IMR-90 (cell line): ENCODE data around the gene MOCS1. TPM values are rescaled to one million over a fixed set of nuclear protein-coding genes. Genes with fewer than 3 reads are reported as not detected.

Source experiments
- ATAC-seq: fragments of 200-7000 bp; cut with Tn5 transposase; 2 replicates; pipeline ENCODE4 v1.9.1; 2020; ENCODE audit warnings: low read depth, mild to moderate bottlenecking, moderate library complexity
- BruUV-seq: library from RNA; stranded (reverse); fragments of 400-500 nt; replicated peaks from 2 replicates; lab custom pipeline; 2021; lab: Mats Ljungman, UMichigan
- CTCF ChIA-PET: fragments of 300-600 bp; formaldehyde crosslinking; extraction: SDS; loops from one replicate; lab custom pipeline; 2021; ENCODE audit warnings: antibody characterized with exemption; lab: Yijun Ruan, JAX
- POLR2A ChIA-PET: fragments of 300-600 bp; sonication (Branson Sonifier 250); formaldehyde crosslinking; loops from one replicate; lab custom pipeline; 2022; ENCODE audit warnings: antibody characterized with exemption; ENCODE audit not compliant: unreplicated experiment; lab: Charles Lee
- DNase-seq: peaks from one replicate; pipeline ENCODE4 v3.0.0; 2013
- H2AFZ ChIP-seq: replicated peaks from 2 replicates; pipeline ENCODE3; 2013; ENCODE audit warnings: low read length, mild to moderate bottlenecking; ENCODE audit not compliant: poor library complexity
- H2AK5ac ChIP-seq: 2 replicates; pipeline ENCODE4 v1.6.1; 2013; ENCODE audit warnings: low read depth, low read length, inconsistent platforms
- H2AK9ac ChIP-seq: replicated peaks from 2 replicates; pipeline ENCODE3; 2013; ENCODE audit warnings: mild to moderate bottlenecking, low read depth, low read length, moderate library complexity; ENCODE audit not compliant: poor library complexity
- H2BK120ac ChIP-seq: 2 replicates; pipeline ENCODE4 v1.6.1; 2013; ENCODE audit warnings: low read depth, low read length, inconsistent platforms
- H2BK15ac ChIP-seq: 3 replicates; pipeline ENCODE4 v1.6.1; 2013; ENCODE audit warnings: low read depth, low read length, inconsistent platforms
- H2BK20ac ChIP-seq: 2 replicates; pipeline ENCODE4 v1.6.1; 2013; ENCODE audit warnings: low read depth, mild to moderate bottlenecking, inconsistent platforms, low read length, moderate library complexity
- H2BK5ac ChIP-seq: 2 replicates; pipeline ENCODE4 v1.6.1; 2013; ENCODE audit warnings: mild to moderate bottlenecking, low read depth, low read length, inconsistent platforms; ENCODE audit not compliant: poor library complexity, severe bottlenecking
- H3K14ac ChIP-seq: replicated peaks from 2 replicates; pipeline ENCODE4 v1.6.1; 2013; ENCODE audit warnings: low read depth, low read length, inconsistent platforms
- H3K18ac ChIP-seq: 2 replicates; pipeline ENCODE4 v1.6.1; 2013; ENCODE audit warnings: low read depth, low read length, control low read depth
- H3K23ac ChIP-seq: 2 replicates; pipeline ENCODE4 v1.6.1; 2013; ENCODE audit warnings: low read depth, low read length, inconsistent platforms
- H3K27ac ChIP-seq: 2 replicates; pipeline ENCODE4 v1.5.1; 2013; ENCODE audit warnings: mild to moderate bottlenecking, control low read depth, low read length; ENCODE audit not compliant: insufficient read depth
- H3K27me3 ChIP-seq: 2 replicates; pipeline ENCODE4 v1.6.1; 2013; ENCODE audit warnings: low read length; ENCODE audit not compliant: control insufficient read depth, insufficient read depth
- H3K36me3 ChIP-seq: 2 replicates; pipeline ENCODE4 v1.6.1; 2013; ENCODE audit warnings: low read length, mixed read lengths; ENCODE audit not compliant: control insufficient read depth, insufficient read depth
- H3K4ac ChIP-seq: 2 replicates; pipeline ENCODE4 v1.6.1; 2013; ENCODE audit warnings: low read depth, low read length, inconsistent platforms
- H3K4me1 ChIP-seq: 2 replicates; pipeline ENCODE4 v1.6.1; 2013; ENCODE audit warnings: low read length, mixed read lengths; ENCODE audit not compliant: control insufficient read depth, insufficient read depth
- H3K4me2 ChIP-seq: 2 replicates; pipeline ENCODE4 v1.6.1; 2013; ENCODE audit warnings: low read depth, mild to moderate bottlenecking, control low read depth, low read length, moderate library complexity
- H3K4me3 ChIP-seq: 2 replicates; pipeline ENCODE4 v1.5.1; 2013; ENCODE audit warnings: low read depth, mild to moderate bottlenecking, control low read depth, low read length, moderate library complexity; ENCODE audit not compliant: insufficient read depth
- H3K56ac ChIP-seq: 2 replicates; pipeline ENCODE4 v1.6.1; 2013; ENCODE audit warnings: low read length, inconsistent platforms; ENCODE audit not compliant: insufficient read depth; ENCODE audit errors: extremely low read depth
- H3K79me1 ChIP-seq, 2 experiments: 2 replicates each; pipeline ENCODE4 v1.6.1; 2013; ENCODE audit warnings: low read length in 2 of 2, inconsistent platforms in 1 of 2, low read depth in 1 of 2
- H3K9ac ChIP-seq: 2 replicates; pipeline ENCODE4 v1.6.1; 2013; ENCODE audit warnings: low read depth, low read length, control low read depth
- H3K9me1 ChIP-seq: 2 replicates; pipeline ENCODE4 v1.6.1; 2013; ENCODE audit warnings: low read length, inconsistent platforms; ENCODE audit not compliant: insufficient read depth
- H3K9me3 ChIP-seq: 2 replicates; pipeline ENCODE4 v1.6.1; 2013; ENCODE audit warnings: low read length; ENCODE audit not compliant: control insufficient read depth, insufficient read depth
- H4K20me1 ChIP-seq: 2 replicates; pipeline ENCODE4 v1.6.1; 2013; ENCODE audit warnings: low read length, inconsistent platforms; ENCODE audit not compliant: insufficient read depth
- H4K5ac ChIP-seq: 2 replicates; pipeline ENCODE4 v1.6.1; 2013; ENCODE audit warnings: mild to moderate bottlenecking, low read depth, low read length, control low read depth
- H4K8ac ChIP-seq, 2 experiments: 2 replicates each; pipeline ENCODE4 v1.6.1; 2013; ENCODE audit warnings: low read depth in 2 of 2, low read length in 2 of 2, control low read depth in 1 of 2, inconsistent platforms in 1 of 2
- H4K91ac ChIP-seq: 2 replicates; pipeline ENCODE4 v1.6.1; 2013; ENCODE audit warnings: low read depth, low read length, inconsistent platforms; ENCODE audit not compliant: insufficient read depth
- BHLHE40 ChIP-seq: fragments of 150-350 bp; IDR thresholded peaks from 2 replicates; pipeline ENCODE4 v1.6.1; 2016; ENCODE audit warnings: mild to moderate bottlenecking, low read depth, low read length
- CEBPB ChIP-seq: IDR thresholded peaks from 2 replicates; pipeline ENCODE4 v1.6.1; 2012; ENCODE audit warnings: low read depth, low read length, improper control_type of control experiment
- CHD1 ChIP-seq: IDR thresholded peaks from 2 replicates; pipeline ENCODE4 v1.6.1; 2012; ENCODE audit warnings: low read depth, low read length, improper control_type of control experiment
- CTCF ChIP-seq: conservative IDR thresholded peaks from 2 replicates; pipeline ENCODE4 v1.5.1; 2012; ENCODE audit warnings: mild to moderate bottlenecking, low read depth, low read length, improper control_type of control experiment
- ELK1 ChIP-seq: fragments of 150-350 bp; IDR thresholded peaks from 2 replicates; pipeline ENCODE4 v1.6.1; 2016; ENCODE audit warnings: low read depth, mild to moderate bottlenecking, low read length, moderate library complexity, borderline replicate concordance
- FOS ChIP-seq: fragments of 150-350 bp; IDR thresholded peaks from 2 replicates; pipeline ENCODE4 v1.6.1; 2016; ENCODE audit warnings: low read depth, low read length
- MAFK ChIP-seq: IDR thresholded peaks from 2 replicates; pipeline ENCODE4 v1.6.1; 2012; ENCODE audit warnings: low read depth, low read length, improper control_type of control experiment
- MAZ ChIP-seq: IDR thresholded peaks from 2 replicates; pipeline ENCODE4 v1.6.1; 2012; ENCODE audit warnings: low read depth, mild to moderate bottlenecking, low read length, improper control_type of control experiment, moderate library complexity, borderline replicate concordance
- MXI1 ChIP-seq: IDR thresholded peaks from 2 replicates; pipeline ENCODE4 v1.6.1; 2012; ENCODE audit warnings: low read depth, mild to moderate bottlenecking, low read length, moderate library complexity, borderline replicate concordance
- NFE2L2 ChIP-seq: fragments of 150-350 bp; IDR thresholded peaks from 2 replicates; pipeline ENCODE4 v1.6.1; 2016; ENCODE audit warnings: low read depth, mild to moderate bottlenecking, low read length
- POLR2A ChIP-seq: IDR thresholded peaks from 2 replicates; pipeline ENCODE4 v1.6.1; 2012; ENCODE audit warnings: mild to moderate bottlenecking, low read depth, low read length
- RAD21 ChIP-seq: IDR thresholded peaks from 2 replicates; pipeline ENCODE4 v1.6.1; 2012; ENCODE audit warnings: low read length, improper control_type of control experiment
- SMC3 ChIP-seq: fragments of 150-350 bp; IDR thresholded peaks from 2 replicates; pipeline ENCODE4 v1.6.1; 2016; ENCODE audit warnings: low read depth, mild to moderate bottlenecking, antibody characterized with exemption, low read length, moderate library complexity
- USF2 ChIP-seq: fragments of 150-350 bp; IDR thresholded peaks from 2 replicates; pipeline ENCODE4 v1.6.1; 2017; ENCODE audit warnings: mild to moderate bottlenecking, antibody characterized with exemption, low read length, low read depth
- WGBS, 2 experiments: methylation state at CpG; one replicate each; pipeline versions ENCODE4 v1.1.5 to v1.1.7; 2013; ENCODE audit warnings: missing lambda C conversion rate in 2 of 2; ENCODE audit not compliant: insufficient read length in 1 of 2; ENCODE audit errors: extremely low coverage in 2 of 2; 5-methylcytosine and 5-hydroxymethylcytosine counted together
- dilution Hi-C: fragments of 300-500 bp; cut with HindIII; formaldehyde crosslinking; loops from one replicate; pipeline ENCODE4 v1.14.3; 2018; ENCODE audit warnings: low sequenced_read_pairs; ENCODE audit not compliant: unreplicated experiment
- in situ Hi-C: fragments of 300-500 bp; cut with MboI; formaldehyde crosslinking; loops from 3 replicates; pipeline ENCODE4 v1.14.3; 2019; ENCODE audit warnings: low sequenced_read_pairs, inconsistent platforms, mixed read lengths
- intact Hi-C: fragments of 100-400 bp; cut with micrococcal nuclease; formaldehyde crosslinking; loops from 2 replicates; pipeline ENCODE4 v1.10.0; 2022
- polyA plus RNA-seq, 3 experiments: library from polyadenylated mRNA; depleted of rRNA; stranded (reverse); fragments of >200 nt; gene quantifications; 2 replicates each; pipeline ENCODE4 v1.2.3, GENCODE V29; 2012; ENCODE audit warnings: low replicate concordance in 1 of 3
- total RNA-seq: library from RNA; depleted of rRNA; stranded (reverse); fragments of >200 nt; gene quantifications from 2 replicates; pipeline ENCODE4 v1.2.3, GENCODE V29; 2012

The MOCS1 gene
- total and polyA plus RNA-seq, 2 of the 4 experiments (the other 2 are of a cell fraction), result 5.5 to 9.5 TPM

- Histone ChIP-seq H2AK9ac (no peak overlapping the region), H2BK5ac (peak overlapping the region; percentile 20), H2BK20ac (no peak overlapping the region), H3K56ac (no peak overlapping the region), H4K5ac (no peak overlapping the region), H4K91ac (no peak overlapping the region), H2BK15ac (no peak overlapping the region), H3K9me3 (no peaks in the 10 kb centered on the region), H4K8ac (no peak overlapping the region), H3K4me2 (peak overlapping the region; percentile 46; the same call in 1 of the 2 replicates), H3K18ac (no peak overlapping the region), H2AK5ac (no peak overlapping the region), H3K4ac (no peak overlapping the region), H2BK120ac (no peak overlapping the region), H3K27ac (no peak overlapping the region), H3K79me1 (peaks cover 28 to 39% of the 10 kb centered on the region in 2 experiments; a peak in 3 of 4 replicates), H3K23ac (no peak overlapping the region), H3K9me1 (peaks cover 6% of the 10 kb centered on the region), H4K20me1 (no peaks in the 10 kb centered on the region), H2AFZ (no peak overlapping the region), H3K4me1 (peaks cover 19% of the 10 kb centered on the region), H3K27me3 (no peaks in the 10 kb centered on the region), H3K4me3 (no peak overlapping the region), H3K36me3 (peaks cover 14% of the 10 kb centered on the region), H3K9ac (no peak overlapping the region), H3K14ac (no peak overlapping the region)
- TF ChIP-seq FOS (no peak), CHD1 (no peak), SMC3 (no peak), ELK1 (no peak), BHLHE40 (no peak), NFE2L2 (no peak), RAD21 (no peak), POLR2A (no peak), MAFK (no peak), MXI1 (no peak), MAZ (no peak), CTCF (no peak), CEBPB (no peak), USF2 (no peak)
- in situ Hi-C loops, result no loop called here
- dilution Hi-C loops, result no loop called here
- intact Hi-C loops, result no loop called here
- no TSS peak for BruUV-seq
- WGBS, 2 experiments, result 79% methylated on average over 2 of the region's 11 CpGs; no CpG with 5 or more reads in 1 of the 2 experiments
- peak; percentile 26 for DNase-seq
- ATAC-seq, result no peak
- CTCF ChIA-PET, result no interaction called here
- POLR2A ChIA-PET, result interaction anchor here (0.7 kb wide), 1 partner anchor 1099 kb away, joined by 7 read pairs; no protein-coding TSS in a partner anchor
Observed at GRCh38 chr6:39929733-39930461, 4.4 kb downstream of the MOCS1 start.
